AG09309 (cell line): ENCODE measurements around the gene EEF1G.

Experiments used
- DNase-seq: peaks from one replicate; pipeline ENCODE4 v3.0.0-alpha.2; 2010; ENCODE audit warnings: low read depth
- H3K4me3 ChIP-seq: 2 replicates; pipeline ENCODE4 v1.5.1; 2011; ENCODE audit warnings: mild to moderate bottlenecking, low read depth, low read length, moderate library complexity; ENCODE audit not compliant: control insufficient read depth
- CTCF ChIP-seq: IDR thresholded peaks from 2 replicates; pipeline ENCODE4 v1.5.1; 2011; ENCODE audit warnings: mild to moderate bottlenecking, low read depth, low read length, inconsistent platforms; ENCODE audit not compliant: insufficient read depth, control insufficient read depth; ENCODE audit errors: missing control alignments

EEF1G gene

DNA sequence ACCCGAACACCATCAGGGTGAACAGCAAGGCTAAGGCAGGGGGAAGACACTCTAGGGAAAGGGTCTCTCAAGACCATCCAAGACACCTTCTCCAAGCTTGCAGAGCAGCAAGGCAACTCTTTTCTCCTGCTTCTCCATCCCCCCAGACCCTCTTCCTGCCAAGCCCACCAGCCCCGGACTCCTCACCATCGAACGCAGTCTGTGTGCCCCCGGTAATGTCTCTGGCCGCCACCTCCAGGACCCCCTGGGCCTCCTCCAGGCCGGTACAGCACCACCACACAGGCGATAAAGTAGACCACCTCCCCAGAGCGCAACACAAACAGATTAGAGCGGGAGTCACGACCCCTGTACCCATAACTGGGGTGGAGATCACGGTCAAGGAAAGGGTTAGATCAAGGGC lies 35.1 kb upstream of the EEF1G start:
- no peak for TF ChIP-seq CTCF
- no peak for DNase-seq
- no peak overlapping the region for H3K4me3 ChIP-seq

DNA sequence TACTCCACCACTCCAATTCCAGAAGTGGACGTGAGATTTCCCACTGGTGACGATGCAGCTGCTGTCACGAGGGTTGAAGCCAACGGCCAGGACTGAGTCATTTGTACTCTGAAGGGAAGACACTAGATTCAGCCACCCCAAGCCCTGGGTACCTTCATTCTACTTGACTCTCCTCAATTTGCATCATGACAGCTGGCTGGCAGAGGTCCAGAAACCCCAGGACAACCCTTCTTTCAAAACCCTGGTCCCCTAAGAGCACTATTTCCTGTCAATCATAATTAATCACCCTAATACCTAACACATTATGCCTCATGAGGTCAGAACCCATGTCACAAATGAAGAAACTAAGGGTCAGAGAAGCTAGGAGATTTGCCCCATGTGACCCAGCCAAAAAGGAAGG lies 34.0 kb upstream of the EEF1G start:
- TF ChIP-seq CTCF: no peak
- H3K4me3 ChIP-seq: no peak overlapping the region
- no peak for DNase-seq

DNA sequence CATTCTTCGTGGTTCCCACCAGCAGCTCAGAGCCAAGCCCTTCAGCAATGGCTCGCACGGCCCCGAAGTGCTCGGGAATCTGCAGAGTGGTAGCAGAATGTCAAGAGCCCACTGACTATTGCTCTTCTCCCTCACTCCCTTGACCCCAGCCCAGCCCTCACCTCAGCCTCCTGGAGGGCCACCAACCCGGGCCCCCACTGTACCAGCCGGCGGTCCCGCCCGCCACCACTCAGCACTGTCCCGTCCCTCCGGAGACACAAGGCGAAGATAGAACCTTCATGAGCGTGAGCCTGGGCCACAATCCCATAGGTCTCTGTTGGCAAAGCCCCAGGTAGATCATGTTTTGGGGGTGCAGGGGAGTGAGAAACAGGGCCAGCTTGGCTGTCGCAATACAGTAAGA lies 32.2 kb upstream of the EEF1G start:
- TF ChIP-seq CTCF: no peak
- no peak for DNase-seq
- H3K4me3 ChIP-seq: no peak overlapping the region

GRCh38 chr11:62605467-62605866 lies 31.8 kb upstream of the EEF1G start:
- no peak overlapping the region for H3K4me3 ChIP-seq
- TF ChIP-seq CTCF: no peak
- DNase-seq: no peak

GRCh38 chr11:62604460-62605120 lies 30.9 kb upstream of the EEF1G start:
- no peak overlapping the region for H3K4me3 ChIP-seq
- no peak for TF ChIP-seq CTCF
- no peak for DNase-seq

- no peak for DNase-seq
- no peak overlapping the region for H3K4me3 ChIP-seq
- TF ChIP-seq CTCF: no peak
Observed at GRCh38 chr11:62603776-62604299, 30.1 kb upstream of the EEF1G start.
